ENCODE data around the gene PRDX4.
"Not testable (repeated sequence)": the region's sequence is repeated elsewhere in the genome, so short reads cannot be mapped to it uniquely, and the experiment has no call there.

Gene PRDX4

GRCh38 chrX:23667239-23668177, at the start of gene PRDX4:
Gene PRDX4 (plus strand): TSS chrX:23667493. CDS start chrX:23667571, 78 bp downstream.
- FAIRE-seq = no peak
- peak; percentile 73 for TF ChIP-seq POLR2A (IDR thresholded peaks at IDR 0.05; ENCODE audit: low read depth, low read length)

GRCh38 chrX:23621621-23622265, 45.5 kb upstream of the PRDX4 start:
- no peak for TF ChIP-seq POLR2A (IDR thresholded peaks at IDR 0.05; ENCODE audit: low read depth, low read length)
- no peak for FAIRE-seq
- DNase-seq (ENCODE audit: insufficient read length, low spot score) = no peak

More at GRCh38 chrX:23667239-23668177, at the start of gene PRDX4:
- DNase-seq (ENCODE audit: insufficient read length, low spot score) = peak; percentile 41

- no peak for TF ChIP-seq POLR2A (IDR thresholded peaks at IDR 0.05; ENCODE audit: low read depth, low read length)
- FAIRE-seq (no peak), DNase-seq (ENCODE audit: insufficient read length, low spot score) (no peak)
These were observed 43.5 kb upstream of the PRDX4 start for GRCh38 chrX:23623797-23624196.

GRCh38 chrX:23626651-23627050, 40.6 kb upstream of the PRDX4 start:
- TF ChIP-seq POLR2A (IDR thresholded peaks at IDR 0.05; ENCODE audit: low read depth, low read length) = no peak
- DNase-seq (ENCODE audit: insufficient read length, low spot score) (no peak), FAIRE-seq (no peak)

DNA sequence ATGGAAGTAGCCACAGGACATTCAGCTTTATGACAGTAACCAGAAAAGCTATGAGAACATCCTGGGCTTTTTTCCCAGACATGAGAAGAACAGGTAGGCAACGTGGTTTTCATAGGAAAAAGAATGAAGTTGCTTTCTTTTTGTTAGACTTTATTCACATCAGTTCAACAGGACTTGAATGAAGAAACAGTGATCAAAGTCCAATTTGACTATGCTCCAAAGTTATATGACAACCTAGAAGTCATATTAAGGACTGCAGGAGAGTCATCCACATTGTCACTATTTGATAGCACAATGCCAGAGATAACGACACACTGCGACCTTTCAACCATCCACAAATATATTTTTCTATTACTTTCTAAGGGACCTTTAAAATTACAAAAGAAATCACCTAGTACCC, 39.2 kb upstream of the PRDX4 start:
- FAIRE-seq = no peak
- TF ChIP-seq POLR2A (IDR thresholded peaks at IDR 0.05; ENCODE audit: low read depth, low read length) = no peak

DNA sequence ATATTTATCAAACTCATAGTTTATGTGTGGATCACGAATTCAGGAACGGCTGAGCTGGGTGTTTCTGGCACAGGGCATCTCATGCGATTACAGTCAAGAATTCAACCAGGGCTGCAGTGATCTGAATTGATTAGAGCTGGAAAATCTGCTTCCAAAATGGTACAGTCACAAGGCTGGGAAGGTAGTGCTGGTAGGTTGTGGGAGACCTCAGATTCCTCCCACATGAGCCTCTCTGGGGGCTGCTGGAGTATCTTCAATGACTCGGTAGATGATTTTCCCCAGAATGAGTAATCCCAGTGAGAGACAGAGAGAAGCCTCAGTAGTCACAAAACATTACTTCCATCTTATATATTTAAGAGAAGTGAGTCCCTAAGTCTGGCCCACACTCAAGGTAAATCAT, 36.2 kb upstream of the PRDX4 start:
- DNase-seq (ENCODE audit: insufficient read length, low spot score) = no peak
- no peak for FAIRE-seq
- TF ChIP-seq POLR2A (IDR thresholded peaks at IDR 0.05; ENCODE audit: low read depth, low read length) = no peak

More for the DNA sequence above, 39.2 kb upstream of the PRDX4 start:
- no peak for DNase-seq (ENCODE audit: insufficient read length, low spot score)

DNA sequence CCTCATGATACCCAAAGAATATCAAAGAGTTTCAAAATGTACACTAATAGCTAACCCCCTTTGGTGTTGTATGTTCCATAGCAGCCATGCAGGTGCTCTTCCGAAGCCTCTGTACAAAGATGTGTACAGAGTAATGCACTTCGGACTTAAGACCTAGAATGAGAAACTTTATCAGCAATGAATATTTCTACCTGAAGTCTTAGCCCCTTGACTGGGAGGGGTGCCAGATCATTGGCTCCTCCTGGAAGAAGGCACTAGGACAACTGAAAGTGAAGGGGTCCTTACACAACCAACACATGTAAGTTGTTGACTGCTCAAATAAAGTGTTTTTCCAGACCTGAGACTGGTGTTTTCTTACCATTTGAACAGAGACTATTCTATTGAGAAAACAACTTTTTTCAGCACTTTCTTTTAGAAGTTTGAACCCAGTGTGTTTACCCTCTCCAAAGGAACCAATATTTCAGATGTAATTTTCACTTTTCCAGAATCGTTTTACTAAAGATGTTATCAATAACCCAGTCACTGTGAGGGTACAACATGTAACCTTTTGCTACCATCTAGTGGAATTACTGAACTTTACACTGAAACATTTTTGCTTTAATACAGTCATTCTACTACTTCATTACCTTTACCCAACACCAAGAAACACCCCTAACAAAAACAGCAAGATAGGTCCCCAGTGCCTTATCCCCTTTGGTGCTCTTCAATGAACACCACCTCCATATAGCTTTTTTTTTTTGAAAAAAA, 33.3 kb upstream of the PRDX4 start:
- no peak for FAIRE-seq

DNA sequence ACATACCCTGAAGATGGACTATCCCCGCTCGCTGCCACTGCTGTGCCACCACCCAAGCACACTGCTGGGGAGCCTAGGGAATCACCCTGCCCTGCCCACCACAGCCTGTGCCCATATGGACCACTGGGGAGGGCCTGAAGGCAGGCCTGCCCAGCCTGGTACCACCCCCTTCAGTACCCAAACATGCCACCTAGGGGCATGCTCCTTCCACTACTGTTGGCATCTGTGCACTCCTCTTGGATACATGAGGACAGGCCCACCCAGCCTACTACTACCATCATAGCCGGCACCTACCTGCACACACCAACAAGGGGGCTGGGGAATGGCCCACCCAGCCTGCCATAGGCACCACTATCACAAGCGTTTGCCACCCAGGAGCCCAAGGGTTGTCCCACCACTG, 30.1 kb upstream of the PRDX4 start:
- FAIRE-seq (no peak), DNase-seq (ENCODE audit: insufficient read length, low spot score) (no peak)
- TF ChIP-seq POLR2A (IDR thresholded peaks at IDR 0.05; ENCODE audit: low read depth, low read length) = no peak

More for the DNA sequence above, 33.3 kb upstream of the PRDX4 start:
- no peak for TF ChIP-seq POLR2A (IDR thresholded peaks at IDR 0.05; ENCODE audit: low read depth, low read length)
- DNase-seq (ENCODE audit: insufficient read length, low spot score) = no peak

GRCh38 chrX:23643020-23643419, 24.3 kb upstream of the PRDX4 start:
- FAIRE-seq = no peak
- no peak for DNase-seq (ENCODE audit: insufficient read length, low spot score)
- no peak for TF ChIP-seq POLR2A (IDR thresholded peaks at IDR 0.05; ENCODE audit: low read depth, low read length)

DNA sequence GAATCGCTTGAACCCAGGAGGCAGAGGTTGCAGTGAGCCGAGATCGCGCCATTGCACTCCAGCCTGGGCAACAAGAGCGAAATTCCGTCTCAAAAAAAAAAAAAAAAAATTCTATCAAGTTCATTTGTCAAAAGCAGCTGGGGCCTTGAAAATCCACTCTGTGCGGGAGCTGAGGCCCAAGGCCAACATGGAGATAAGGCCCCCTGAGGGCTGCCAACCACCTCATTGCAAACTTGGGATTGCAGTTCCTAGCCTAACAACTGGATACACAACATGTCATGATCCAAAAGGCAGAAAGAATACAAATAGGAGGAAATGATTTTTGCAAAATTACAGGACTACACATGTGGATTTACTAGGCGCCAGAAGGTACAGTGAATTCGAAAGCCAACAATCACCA, 22.5 kb upstream of the PRDX4 start:
- DNase-seq (ENCODE audit: insufficient read length, low spot score) (no peak), FAIRE-seq (no peak)
- no peak for TF ChIP-seq POLR2A (IDR thresholded peaks at IDR 0.05; ENCODE audit: low read depth, low read length)

GRCh38 chrX:23656091-23656490, 11.2 kb upstream of the PRDX4 start:
- no peak for FAIRE-seq
- TF ChIP-seq POLR2A (IDR thresholded peaks at IDR 0.05; ENCODE audit: low read depth, low read length) = no peak

DNA sequence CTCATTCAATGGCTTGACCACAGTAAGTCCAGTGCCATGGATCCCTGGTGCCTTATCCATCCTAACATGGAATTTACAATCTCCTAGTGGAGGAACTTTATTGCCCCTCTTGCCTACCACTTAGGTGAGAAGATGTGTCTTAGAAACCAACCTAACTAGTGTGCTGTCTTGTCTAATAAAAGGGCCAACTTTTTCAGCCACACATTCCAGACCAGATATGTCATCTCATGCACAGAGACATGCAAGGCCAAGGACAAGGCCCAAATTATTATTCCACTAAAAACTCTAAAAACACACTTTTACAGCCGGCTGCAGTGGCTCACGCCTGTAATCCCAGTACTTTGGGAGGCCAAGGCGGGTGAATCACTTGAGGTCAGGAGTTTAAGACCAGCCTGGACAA, 10.6 kb upstream of the PRDX4 start:
- DNase-seq (ENCODE audit: insufficient read length, low spot score) (no peak), FAIRE-seq (no peak)
- TF ChIP-seq POLR2A (IDR thresholded peaks at IDR 0.05; ENCODE audit: low read depth, low read length) = no peak

More at GRCh38 chrX:23656091-23656490, 11.2 kb upstream of the PRDX4 start:
- no peak for DNase-seq (ENCODE audit: insufficient read length, low spot score)

DNA sequence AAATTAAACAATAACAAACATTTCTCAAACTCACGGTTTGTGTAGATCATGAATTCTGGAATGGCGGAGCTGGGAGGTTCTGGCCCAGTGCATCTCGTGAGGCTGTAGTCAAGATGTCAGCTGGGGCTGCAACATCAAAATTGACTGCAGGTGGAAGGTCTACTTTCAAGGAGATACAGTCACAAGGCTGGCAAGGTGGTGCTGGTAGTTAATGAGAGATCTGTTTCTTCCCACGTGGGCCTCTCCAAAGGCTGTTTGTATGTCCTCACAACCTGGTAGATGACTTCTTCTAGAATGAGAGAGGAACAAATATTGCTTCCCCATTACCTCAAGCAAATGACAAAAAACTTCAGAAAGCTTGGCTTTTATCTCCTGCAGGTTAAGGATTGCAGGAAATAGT, 8.0 kb upstream of the PRDX4 start:
- FAIRE-seq = no peak
- TF ChIP-seq POLR2A (IDR thresholded peaks at IDR 0.05; ENCODE audit: low read depth, low read length) = no peak
- DNase-seq (ENCODE audit: insufficient read length, low spot score) = no peak

DNA sequence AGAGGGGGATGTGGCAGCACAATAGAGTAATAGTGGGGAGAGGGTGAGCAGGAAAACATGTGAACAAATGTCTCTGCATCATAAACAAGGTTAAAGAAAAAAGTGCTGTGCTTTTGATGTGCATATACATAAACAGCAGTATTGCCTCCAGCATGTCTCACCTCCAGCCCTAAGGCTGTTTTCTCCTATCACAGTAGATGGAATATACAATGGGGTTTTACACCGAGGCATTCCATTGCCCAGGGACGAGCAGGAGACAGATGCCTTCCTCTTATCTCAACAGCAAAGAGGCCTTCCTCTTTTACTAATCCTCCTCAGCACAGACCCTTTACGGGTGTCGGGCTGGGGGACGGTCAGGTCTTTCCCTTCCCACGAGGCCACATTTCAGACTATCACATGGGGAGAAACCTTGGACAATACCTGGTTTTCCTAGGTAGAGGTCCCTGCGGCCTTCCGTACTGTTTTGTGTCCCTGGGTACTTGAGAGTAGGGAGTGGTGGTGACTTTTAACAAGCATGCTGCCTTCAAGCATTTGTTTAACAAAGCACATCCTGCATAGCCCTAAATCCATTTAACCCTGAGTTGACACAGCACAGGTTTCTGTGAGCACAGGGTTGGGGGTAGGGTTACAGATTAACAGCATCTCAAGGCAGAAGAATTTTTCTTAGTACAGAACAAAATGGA, 7.1 kb upstream of the PRDX4 start:
- not testable (repeated sequence) for DNase-seq (ENCODE audit: insufficient read length, low spot score); FAIRE-seq

Measured in H54 (cell line).